Activated CD4-positive, alpha-beta T cell treated with anti-CD3 and anti-CD28 coated beads, Interleukin-2, amount 10 ng/mL, durations not matched to agents 24 days and 14 days (primary cell): ENCODE data around the gene ATAD3A. TPM values are rescaled to one million over a fixed set of nuclear protein-coding genes. Genes with fewer than 3 reads are reported as not detected.

Experiments used
- DNase-seq: peaks from one replicate; pipeline ENCODE4 v3.0.0; 2022
- H3K27ac Mint-ChIP-seq: one replicate; pipeline ENCODE4 v1.8.0; 2022; ENCODE audit warnings: mild to moderate bottlenecking, mixed read lengths
- H3K27me3 Mint-ChIP-seq: one replicate; pipeline ENCODE4 v1.8.0; 2022; ENCODE audit warnings: mixed read lengths
- H3K36me3 Mint-ChIP-seq: one replicate; pipeline ENCODE4 v1.8.0; 2022; ENCODE audit warnings: low read depth, mild to moderate bottlenecking, mixed read lengths
- H3K4me1 Mint-ChIP-seq: one replicate; pipeline ENCODE4 v1.8.0; 2021; ENCODE audit warnings: mixed read lengths
- H3K4me3 Mint-ChIP-seq: one replicate; pipeline ENCODE4 v1.8.0; 2022; ENCODE audit warnings: mild to moderate bottlenecking, moderate library complexity, mixed read lengths
- H3K9me3 Mint-ChIP-seq: one replicate; pipeline ENCODE4 v1.8.0; 2021; ENCODE audit warnings: mixed read lengths
- intact Hi-C: fragments of 100-400 bp; cut with micrococcal nuclease; formaldehyde crosslinking; loops from one replicate; pipeline ENCODE4 v1.15.1; 2023
- total RNA-seq: library from RNA; stranded (reverse); gene quantifications from 2 replicates; pipeline ENCODE4 v1.2.3, GENCODE V29; 2022

Gene ATAD3A
- total RNA-seq, 1 donor from 2014 or later = 107 TPM

DNA sequence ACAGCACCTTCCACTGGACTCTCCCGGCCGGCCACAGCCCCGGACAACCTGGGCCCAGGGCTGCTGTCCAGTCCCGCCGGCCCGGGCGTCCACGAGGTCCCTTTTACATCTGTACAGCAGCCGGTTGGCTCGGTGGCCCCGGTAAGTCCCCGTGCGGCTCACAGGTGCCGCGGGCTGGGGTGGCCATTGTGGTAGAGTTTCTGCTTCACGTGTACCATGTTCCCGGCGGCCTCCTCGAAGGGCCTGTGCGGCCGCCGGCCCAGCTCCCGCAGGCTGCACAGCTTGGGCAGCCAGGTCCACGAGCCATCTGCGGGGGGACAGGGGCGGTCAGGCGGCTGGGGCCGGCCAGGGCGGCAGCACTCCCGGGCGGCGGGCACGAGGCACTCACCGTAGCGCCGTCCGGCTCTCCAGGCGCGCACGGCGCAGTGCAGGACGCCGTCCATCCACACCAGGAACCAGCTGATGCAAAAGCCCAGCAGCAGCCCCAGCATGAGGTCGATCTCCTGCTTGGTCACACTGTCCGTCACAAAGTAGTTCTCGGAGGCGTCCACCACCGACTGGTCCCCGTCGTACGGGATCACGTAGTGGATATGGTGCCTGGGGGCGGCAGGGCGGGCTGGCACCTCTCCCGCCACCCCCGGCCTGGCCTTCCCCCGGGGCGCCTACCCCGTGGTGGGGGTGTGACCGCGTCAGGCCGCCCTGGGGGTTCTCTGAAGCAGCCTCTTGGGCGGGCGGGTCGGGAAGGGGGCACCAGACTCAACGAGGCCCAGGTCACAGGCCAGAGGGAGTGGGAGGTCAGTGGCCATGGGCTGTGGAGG is 23.4 kb downstream of the ATAD3A start:
- Mint-ChIP-seq H3K27ac (no peak overlapping the region), H3K9me3 (peaks cover 5% of the 10 kb centered on the region), H3K4me1 (no peaks in the 10 kb centered on the region), H3K4me3 (no peak overlapping the region), H3K27me3 (peaks cover 1% of the 10 kb centered on the region), H3K36me3 (peaks cover 18% of the 10 kb centered on the region)
- DNase-seq = no peak
- intact Hi-C loops = no loop called here

DNA sequence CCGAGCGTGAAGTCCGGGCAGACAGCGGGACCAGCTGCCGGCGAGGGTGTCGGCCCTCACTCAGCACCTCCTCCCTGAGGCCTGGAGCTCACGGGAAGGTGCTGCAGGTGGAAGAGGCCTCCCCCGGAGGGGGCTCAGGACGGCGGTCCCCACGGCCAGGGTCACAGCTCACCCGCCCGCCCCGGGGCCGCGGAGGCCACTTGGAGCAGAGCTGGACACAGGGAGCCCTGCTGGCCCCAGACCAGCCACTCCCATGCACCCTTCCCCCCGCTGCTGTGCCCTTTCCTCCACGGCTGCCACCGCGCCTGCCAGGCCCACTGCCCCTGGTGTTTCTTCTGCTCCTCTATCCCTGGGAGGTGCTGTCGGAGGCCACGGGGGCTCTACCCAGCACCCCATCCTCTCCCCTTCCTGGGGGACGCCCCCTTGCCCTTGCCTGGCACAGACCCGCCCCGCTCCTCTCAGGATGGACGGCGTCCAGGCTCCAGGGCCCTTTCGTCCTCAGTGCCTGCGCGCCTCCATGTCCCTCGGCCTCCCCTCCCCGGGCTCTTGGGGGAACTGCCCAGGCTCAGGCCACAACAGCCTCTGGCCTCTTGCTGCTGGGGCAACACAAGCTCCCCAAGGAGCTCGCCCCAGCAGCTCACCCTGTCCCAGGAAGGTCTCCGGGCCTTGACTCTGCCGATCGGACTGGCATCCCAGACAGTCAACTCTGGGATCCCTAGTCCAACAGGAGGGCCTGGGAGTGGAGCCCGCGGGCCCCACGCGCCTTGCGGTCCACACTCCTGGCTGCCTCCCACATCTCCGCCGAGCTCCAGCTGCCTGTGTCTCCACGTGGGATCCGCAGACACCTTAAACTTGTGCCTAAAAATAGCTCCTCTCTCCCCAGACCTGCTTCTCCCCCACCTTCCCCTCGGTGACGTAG is 24.3 kb downstream of the ATAD3A start:
- Mint-ChIP-seq H3K27me3 (peaks cover 1% of the 10 kb centered on the region), H3K4me3 (no peak overlapping the region), H3K36me3 (peaks cover 12% of the 10 kb centered on the region), H3K27ac (no peak overlapping the region), H3K9me3 (peaks cover 5% of the 10 kb centered on the region), H3K4me1 (no peaks in the 10 kb centered on the region)
- intact Hi-C loops = no loop called here
- no peak for DNase-seq

DNA sequence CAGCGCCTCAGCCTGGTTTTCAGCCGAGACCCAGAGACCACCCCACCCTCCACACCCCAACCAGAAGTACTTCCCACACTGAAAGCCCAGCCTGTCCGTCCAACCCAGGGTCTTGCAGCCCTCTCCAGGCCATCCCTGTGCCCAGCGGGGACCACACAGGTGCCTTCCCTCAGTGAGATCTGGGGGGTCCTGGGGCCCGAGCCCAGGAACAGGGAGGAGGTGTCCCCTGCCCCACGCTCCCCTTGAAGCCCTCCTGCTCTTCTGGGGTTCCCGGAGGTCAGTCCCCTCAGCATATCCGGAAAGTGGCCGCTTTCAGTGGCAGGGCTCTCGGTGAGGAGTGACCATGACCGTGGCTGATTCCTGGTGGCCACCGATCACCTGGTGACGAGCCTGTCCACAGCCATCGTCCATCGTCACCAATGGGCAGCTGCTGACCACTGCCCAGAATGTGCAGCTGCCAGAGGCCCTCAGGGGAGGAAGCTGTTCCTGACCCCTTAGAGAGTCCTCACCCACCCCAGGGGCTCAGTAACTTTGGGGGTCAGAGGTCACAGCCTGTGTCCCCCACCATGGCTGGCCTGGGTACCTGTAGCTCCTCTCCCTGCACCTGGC is 25.1 kb downstream of the ATAD3A start:
- peaks cover 2% of the 10 kb centered on the region for H3K9me3 Mint-ChIP-seq
- peaks cover 1% of the 10 kb centered on the region for H3K27me3 Mint-ChIP-seq
- peaks cover 12% of the 10 kb centered on the region for H3K36me3 Mint-ChIP-seq
- intact Hi-C loops = no loop called here
- H3K4me3 Mint-ChIP-seq = no peak overlapping the region
- peaks cover 1% of the 10 kb centered on the region for H3K4me1 Mint-ChIP-seq
- DNase-seq = no peak
- no peak overlapping the region for H3K27ac Mint-ChIP-seq

DNA sequence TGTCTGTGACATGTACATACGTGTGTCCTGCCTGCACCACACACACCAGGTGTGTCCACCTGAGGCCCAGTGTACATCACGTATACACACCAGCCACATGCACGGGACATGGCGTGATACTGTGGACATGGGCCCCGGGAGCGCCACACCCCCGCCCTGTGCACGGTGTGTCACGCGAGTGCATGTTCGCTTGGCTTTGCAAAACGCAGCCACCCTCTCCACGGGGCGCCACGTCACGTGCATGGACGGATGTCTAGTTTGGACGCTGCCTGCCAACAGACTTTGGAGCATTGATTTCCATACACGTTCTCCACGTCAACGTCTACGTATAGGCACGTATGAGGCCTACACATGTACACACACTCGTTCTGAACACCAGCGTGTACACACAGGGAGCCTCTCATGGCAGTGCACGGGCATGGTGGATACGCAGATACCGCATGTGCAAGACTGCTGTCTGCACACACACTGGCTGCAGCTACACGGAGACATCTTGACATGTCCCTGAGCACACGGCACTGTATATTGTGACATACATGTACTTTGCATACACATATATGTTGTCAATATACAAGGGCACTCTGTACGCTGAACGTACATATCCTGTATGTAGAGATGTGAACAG is 25.8 kb downstream of the ATAD3A start:
- peaks cover 1% of the 10 kb centered on the region for H3K27me3 Mint-ChIP-seq
- intact Hi-C loops = no loop called here
- no peak overlapping the region for H3K27ac Mint-ChIP-seq
- H3K9me3 Mint-ChIP-seq = no peaks in the 10 kb centered on the region
- H3K4me1 Mint-ChIP-seq = peaks cover 1% of the 10 kb centered on the region
- DNase-seq = no peak
- H3K4me3 Mint-ChIP-seq = no peak overlapping the region
- peaks cover 14% of the 10 kb centered on the region for H3K36me3 Mint-ChIP-seq

- peaks cover 16% of the 10 kb centered on the region for H3K36me3 Mint-ChIP-seq
- H3K9me3 Mint-ChIP-seq = no peaks in the 10 kb centered on the region
- peaks cover 1% of the 10 kb centered on the region for H3K4me1 Mint-ChIP-seq
- H3K27ac Mint-ChIP-seq = no peak overlapping the region
- no peak overlapping the region for H3K4me3 Mint-ChIP-seq
- DNase-seq = no peak
- H3K27me3 Mint-ChIP-seq = peaks cover 1% of the 10 kb centered on the region
- intact Hi-C loops = no loop called here
These were observed 26.4 kb downstream of the ATAD3A start for GRCh38 chr1:1538334-1538733.

GRCh38 chr1:1538989-1539309 is 27.0 kb downstream of the ATAD3A start:
- Mint-ChIP-seq H3K27ac (no peak overlapping the region), H3K36me3 (peaks cover 20% of the 10 kb centered on the region), H3K27me3 (peaks cover 1% of the 10 kb centered on the region), H3K4me3 (no peak overlapping the region), H3K4me1 (peaks cover 1% of the 10 kb centered on the region), H3K9me3 (no peaks in the 10 kb centered on the region)
- intact Hi-C loops = no loop called here
- no peak for DNase-seq

GRCh38 chr1:1539310-1540089 is 27.5 kb downstream of the ATAD3A start:
- Mint-ChIP-seq H3K9me3 (no peaks in the 10 kb centered on the region), H3K27ac (no peak overlapping the region), H3K4me1 (peaks cover 1% of the 10 kb centered on the region), H3K27me3 (peaks cover 1% of the 10 kb centered on the region), H3K36me3 (peaks cover 20% of the 10 kb centered on the region), H3K4me3 (no peak overlapping the region)
- intact Hi-C loops = no loop called here
- no peak for DNase-seq

- Mint-ChIP-seq H3K36me3 (peaks cover 21% of the 10 kb centered on the region), H3K4me1 (peaks cover 1% of the 10 kb centered on the region), H3K27ac (no peak within 1 kb of the TSS), H3K9me3 (no peaks in the 10 kb centered on the region), H3K27me3 (peaks cover 1% of the 10 kb centered on the region), H3K4me3 (no peak within 1 kb of the TSS)
- intact Hi-C loops = no loop called here
- DNase-seq = peak; percentile 75
These were observed 28.3 kb downstream of the ATAD3A start, which contains the start of gene TMEM240 for GRCh38 chr1:1540090-1540817. Gene TMEM240, minus strand, starts transcription at chr1:1540624. Its CDS starts 278 bp downstream, at chr1:1540346.

GRCh38 chr1:1540818-1541628 is 29.1 kb downstream of the ATAD3A start:
- no peaks in the 10 kb centered on the region for H3K9me3 Mint-ChIP-seq
- peaks cover 1% of the 10 kb centered on the region for H3K27me3 Mint-ChIP-seq
- no peak overlapping the region for H3K27ac Mint-ChIP-seq
- H3K36me3 Mint-ChIP-seq = peaks cover 22% of the 10 kb centered on the region
- peaks cover 1% of the 10 kb centered on the region for H3K4me1 Mint-ChIP-seq
- H3K4me3 Mint-ChIP-seq = no peak overlapping the region
- no peak for DNase-seq
- intact Hi-C loops = no loop called here

DNA sequence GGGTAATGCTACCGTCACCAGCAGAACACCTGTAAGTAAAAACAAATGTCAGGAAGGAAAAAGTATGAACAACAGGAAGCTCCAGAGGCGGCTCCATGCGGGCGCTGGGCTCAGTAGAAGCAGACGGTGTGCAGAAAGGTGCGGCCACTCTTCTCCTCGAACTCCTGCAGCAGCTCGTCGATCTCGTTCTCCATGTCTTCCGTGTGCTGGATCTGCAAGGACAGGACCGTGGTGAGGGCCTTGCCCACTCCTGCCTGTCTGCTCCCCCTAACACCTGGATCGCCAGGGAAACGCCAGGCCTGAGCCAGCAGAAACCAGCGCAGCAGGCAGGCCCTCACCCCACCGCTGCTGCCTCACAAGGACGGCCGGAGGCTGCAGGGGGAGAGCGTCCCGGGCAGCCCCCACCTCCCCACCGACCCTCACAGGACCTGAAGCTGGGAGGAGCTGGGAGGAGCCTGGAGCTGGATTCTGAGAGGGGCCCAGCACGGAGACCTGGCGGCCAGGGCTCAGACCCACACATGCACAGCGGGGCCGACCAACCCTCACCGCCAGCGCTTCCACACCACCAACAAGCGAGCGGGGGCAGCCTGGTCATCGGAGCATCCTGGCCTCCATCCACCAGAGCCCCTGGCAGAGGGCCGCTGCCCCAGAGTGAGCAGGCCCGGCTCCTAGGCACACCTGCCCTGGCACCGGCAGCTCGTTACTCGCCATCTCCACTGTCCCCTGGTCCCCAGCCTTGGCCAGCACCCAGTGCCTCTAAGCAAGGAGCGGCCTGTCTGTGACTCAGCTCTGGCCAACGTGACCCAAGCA is 30.2 kb downstream of the ATAD3A start:
- peaks cover 22% of the 10 kb centered on the region for H3K36me3 Mint-ChIP-seq
- peaks cover 1% of the 10 kb centered on the region for H3K4me1 Mint-ChIP-seq
- intact Hi-C loops = no loop called here
- peaks cover 1% of the 10 kb centered on the region for H3K27me3 Mint-ChIP-seq
- H3K9me3 Mint-ChIP-seq = no peaks in the 10 kb centered on the region
- H3K4me3 Mint-ChIP-seq = no peak overlapping the region
- DNase-seq = no peak
- no peak overlapping the region for H3K27ac Mint-ChIP-seq
